HepG2 (cell line): ENCODE results near the gene CIROP. TPM values are rescaled to one million over a fixed set of nuclear protein-coding genes. Genes with fewer than 3 reads are reported as not detected.

Experiments
- CERS6 ChIP-seq: sonication (generic); formaldehyde crosslinking; IDR thresholded peaks from 2 replicates; pipeline ENCODE4 v1.5.0; 2020; ENCODE audit warnings: missing genetic modification reagents
- HNRNPH1 ChIP-seq: fragments of 200-400 bp; formaldehyde crosslinking; optimal IDR thresholded peaks from 2 replicates; pipeline ENCODE3; 2017; ENCODE audit warnings: mild to moderate bottlenecking, low read depth, low read length
- HNRNPUL1 ChIP-seq: fragments of 200-400 bp; formaldehyde crosslinking; IDR thresholded peaks from 2 replicates; pipeline ENCODE4 v1.6.1; 2017; ENCODE audit warnings: low read depth, mild to moderate bottlenecking, low read length, moderate library complexity
- PBX3 ChIP-seq: sonication (generic); formaldehyde crosslinking; IDR thresholded peaks from 2 replicates; pipeline ENCODE4 v1.8.1; 2023; ENCODE audit warnings: missing genetic modification reagents, inconsistent platforms, borderline replicate concordance
- RFX3 ChIP-seq: IDR thresholded peaks from 2 replicates; pipeline ENCODE4 v1.6.1; 2016; ENCODE audit warnings: missing biosample characterization, missing genetic modification reagents
- RORA ChIP-seq: sonication (generic); formaldehyde crosslinking; IDR thresholded peaks from 2 replicates; pipeline ENCODE4 v1.5.0; 2020; ENCODE audit warnings: mild to moderate bottlenecking, missing genetic modification reagents, moderate library complexity
- SRSF9 ChIP-seq: fragments of 200-400 bp; formaldehyde crosslinking; IDR thresholded peaks from 2 replicates; pipeline ENCODE4 v1.6.1; 2018; ENCODE audit warnings: borderline replicate concordance, mild to moderate bottlenecking, low read depth, low read length; ENCODE audit not compliant: insufficient read depth, poor library complexity, severe bottlenecking
- TFAP4 ChIP-seq: sonication (generic); IDR thresholded peaks from 2 replicates; pipeline ENCODE4 v1.6.1; 2016; ENCODE audit warnings: low read depth, borderline replicate concordance
- ZGPAT ChIP-seq: IDR thresholded peaks from 2 replicates; pipeline ENCODE4 v1.6.1; 2016; ENCODE audit warnings: mild to moderate bottlenecking
- ZNF282 ChIP-seq: fragments of 450-650 bp; IDR thresholded peaks from 2 replicates; pipeline ENCODE4 v1.6.1; 2018; ENCODE audit not compliant: partially characterized antibody
- ZNF317 ChIP-seq: sonication (generic); formaldehyde crosslinking; IDR thresholded peaks from 2 replicates; pipeline ENCODE4 v1.5.0; 2020; ENCODE audit warnings: mild to moderate bottlenecking, missing genetic modification reagents
- ZNF318 ChIP-seq: sonication (generic); formaldehyde crosslinking; IDR thresholded peaks from 2 replicates; pipeline ENCODE4 v1.4.0; 2020; ENCODE audit warnings: mild to moderate bottlenecking, missing genetic modification reagents
- ZNF354B ChIP-seq: sonication (generic); formaldehyde crosslinking; IDR thresholded peaks from 2 replicates; pipeline ENCODE4 v1.8.0; 2022; ENCODE audit warnings: mild to moderate bottlenecking, missing genetic modification reagents
- ZNF616 ChIP-seq: sonication (generic); formaldehyde crosslinking; IDR thresholded peaks from 2 replicates; pipeline ENCODE4 v1.5.0; 2020; ENCODE audit warnings: low read depth, mild to moderate bottlenecking, missing genetic modification reagents
- ZNF777 ChIP-seq: sonication (generic); formaldehyde crosslinking; IDR thresholded peaks from 2 replicates; pipeline ENCODE4 v1.4.0; 2020; ENCODE audit warnings: missing genetic modification reagents
- ZNF792 ChIP-seq: IDR thresholded peaks from 2 replicates; pipeline ENCODE4 v1.6.1; 2016
- polyA plus RNA-seq, 8 experiments: library from polyadenylated mRNA; depleted of rRNA in 3 of 8; stranded (reverse) in 7 of 8; unstranded in 1 of 8; fragments of >200 nt; fragmentation: Illumina TruSeq in 4 of 8; extraction: Trizol in 4 of 8; gene quantifications; 2 replicates each; pipeline versions ENCODE4 v1.2.1 to v1.2.3, GENCODE V29; 2011 to 2016; ENCODE audit warnings: low read depth in 4 of 8, missing spikeins in 1 of 8, mixed read lengths in 1 of 8; ENCODE audit not compliant: insufficient read depth in 1 of 8
- total RNA-seq, 5 experiments: library from RNA; depleted of rRNA; stranded (reverse); fragments of >200 nt; fragmentation: Illumina TruSeq; extraction: Trizol; gene quantifications; 2 replicates each; pipeline ENCODE4 v1.2.3, GENCODE V29; 2016; ENCODE audit warnings: low read depth in 1 of 5

The CIROP gene
- total and polyA plus RNA-seq, 2 of the 13 experiments (the other 11 are each of a cell fraction or from before 2014, with no cell fraction given): 0.07 TPM; not detected in 1

- TF ChIP-seq PBX3 (CRISPR knock-in tag) (no peak), ZNF317 (CRISPR knock-in tag) (no peak), RFX3 (CRISPR knock-in tag) (no peak), HNRNPH1 (no peak), RORA (CRISPR knock-in tag) (no peak), TFAP4 (no peak), ZNF354B (0 out of 2 replicates have a peak, but pooled peaks have one; percentile 63), HNRNPUL1 (no peak), ZNF282 (no peak), ZNF777 (no peak), ZGPAT (CRISPR knock-in tag) (no peak), SRSF9 (no peak), CERS6 (CRISPR knock-in tag) (0 out of 2 replicates have a peak, but pooled peaks have one; percentile 8), ZNF318 (CRISPR knock-in tag) (0 out of 2 replicates have a peak, but pooled peaks have one; percentile 22), ZNF792 (CRISPR knock-in tag) (no peak), ZNF616 (CRISPR knock-in tag) (0 out of 2 replicates have a peak, but pooled peaks have one; percentile 25)
Observed at GRCh38 chr14:23105348-23105824, 597 bp upstream of the CIROP start (continued).
